ENCODE results near the gene GPC4. TPM values are rescaled to one million over a fixed set of nuclear protein-coding genes. Genes with fewer than 3 reads are reported as not detected.

The GPC4 gene
- polyA plus RNA-seq, 3 donors, result 0.03 to 0.59 (median 0.27) TPM

GRCh38 chrX:133374874-133375387 lies 40.4 kb downstream of the GPC4 start:
- no peak overlapping the region for H3K4me3 ChIP-seq (replicated peaks in 1 of 3; ENCODE audit: low read depth in 2 of 3, low read length in 3 of 3)
- intact Hi-C loops (cut with micrococcal nuclease), result no loop called here
- no CpG with 5 or more reads among the region's 2 CpGs for WGBS (ENCODE audit: insufficient coverage)
- H3K36me3 ChIP-seq (replicated peaks in 1 of 2; ENCODE audit: control insufficient read depth in 1 of 2, insufficient read depth in 2 of 2, low read length in 2 of 2), result no peaks in the 10 kb centered on the region
- H4K20me1 ChIP-seq (ENCODE audit: insufficient read depth, low read length), result no peaks in the 10 kb centered on the region
- H3K9me3 ChIP-seq (replicated peaks in 1 of 2; ENCODE audit: control insufficient read depth in 1 of 2, insufficient read depth in 1 of 2, low read length in 2 of 2), result no peaks in the 10 kb centered on the region
- no peak for DNase-seq
- H3K27ac Mint-ChIP-seq, result no peak overlapping the region
- TF ChIP-seq, protein P1, sequence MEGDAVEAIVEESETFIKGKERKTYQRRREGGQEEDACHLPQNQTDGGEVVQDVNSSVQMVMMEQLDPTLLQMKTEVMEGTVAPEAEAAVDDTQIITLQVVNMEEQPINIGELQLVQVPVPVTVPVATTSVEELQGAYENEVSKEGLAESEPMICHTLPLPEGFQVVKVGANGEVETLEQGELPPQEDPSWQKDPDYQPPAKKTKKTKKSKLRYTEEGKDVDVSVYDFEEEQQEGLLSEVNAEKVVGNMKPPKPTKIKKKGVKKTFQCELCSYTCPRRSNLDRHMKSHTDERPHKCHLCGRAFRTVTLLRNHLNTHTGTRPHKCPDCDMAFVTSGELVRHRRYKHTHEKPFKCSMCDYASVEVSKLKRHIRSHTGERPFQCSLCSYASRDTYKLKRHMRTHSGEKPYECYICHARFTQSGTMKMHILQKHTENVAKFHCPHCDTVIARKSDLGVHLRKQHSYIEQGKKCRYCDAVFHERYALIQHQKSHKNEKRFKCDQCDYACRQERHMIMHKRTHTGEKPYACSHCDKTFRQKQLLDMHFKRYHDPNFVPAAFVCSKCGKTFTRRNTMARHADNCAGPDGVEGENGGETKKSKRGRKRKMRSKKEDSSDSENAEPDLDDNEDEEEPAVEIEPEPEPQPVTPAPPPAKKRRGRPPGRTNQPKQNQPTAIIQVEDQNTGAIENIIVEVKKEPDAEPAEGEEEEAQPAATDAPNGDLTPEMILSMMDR (IDR thresholded peaks at IDR 0.05), result no peak
- no peaks in the 10 kb centered on the region for H3K79me2 ChIP-seq (ENCODE audit: insufficient read depth, low read length)
- H3K36me3 Mint-ChIP-seq, result no peaks in the 10 kb centered on the region
- H3K27me3 ChIP-seq (ENCODE audit: control insufficient read depth in 2 of 2, insufficient read depth in 2 of 2, low read length in 2 of 2), result no peaks in the 10 kb centered on the region
- H3K27me3 Mint-ChIP-seq (ENCODE audit: low read depth in 3 of 3), result peaks cover 0 to 5% (median 0%) of the 10 kb centered on the region in 3 donors
- no peak overlapping the region for H3K4me2 ChIP-seq (replicated peaks; ENCODE audit: extremely low read depth, low read length, poor library complexity, severe bottlenecking)
- no peaks in the 10 kb centered on the region for H3K4me1 ChIP-seq (ENCODE audit: control insufficient read depth in 1 of 2, insufficient read depth in 2 of 2, low read length in 2 of 2)
- no peak overlapping the region for H2AFZ ChIP-seq (ENCODE audit: insufficient read depth, low read depth, low read length, poor library complexity, severe bottlenecking)
- no peak overlapping the region for H3K9ac ChIP-seq (ENCODE audit: insufficient read depth, low read length, poor library complexity, severe bottlenecking)
- H3K4me1 Mint-ChIP-seq, result no peaks in the 10 kb centered on the region
- peaks cover 0 to 5% (median 0%) of the 10 kb centered on the region in 7 donors for H3K9me3 Mint-ChIP-seq
- H3K27ac ChIP-seq (ENCODE audit: low read depth in 1 of 2, low read length in 2 of 2), result no peak overlapping the region
- no peak overlapping the region for H3K4me3 Mint-ChIP-seq

GRCh38 chrX:133373386-133374079 lies 41.8 kb downstream of the GPC4 start:
- Mint-ChIP-seq H3K9me3 (peaks cover 0 to 3% (median 0%) of the 10 kb centered on the region in 7 donors), H3K36me3 (no peaks in the 10 kb centered on the region), H3K27ac (no peak overlapping the region), H3K4me1 (peaks cover 1% of the 10 kb centered on the region), H3K27me3 (ENCODE audit: low read depth in 3 of 3) (peaks cover 0 to 3% (median 0%) of the 10 kb centered on the region in 3 donors), H3K4me3 (no peak overlapping the region)
- Histone ChIP-seq H2AFZ (ENCODE audit: insufficient read depth, low read depth, low read length, poor library complexity, severe bottlenecking) (no peak overlapping the region), H3K27ac (ENCODE audit: low read depth in 1 of 2, low read length in 2 of 2) (no peak overlapping the region), H3K9ac (ENCODE audit: insufficient read depth, low read length, poor library complexity, severe bottlenecking) (no peak overlapping the region), H3K9me3 (replicated peaks in 1 of 2; ENCODE audit: control insufficient read depth in 1 of 2, insufficient read depth in 1 of 2, low read length in 2 of 2) (no peaks in the 10 kb centered on the region), H4K20me1 (ENCODE audit: insufficient read depth, low read length) (no peaks in the 10 kb centered on the region), H3K79me2 (ENCODE audit: insufficient read depth, low read length) (no peaks in the 10 kb centered on the region), H3K27me3 (ENCODE audit: control insufficient read depth in 2 of 2, insufficient read depth in 2 of 2, low read length in 2 of 2) (no peaks in the 10 kb centered on the region), H3K36me3 (replicated peaks in 1 of 2; ENCODE audit: control insufficient read depth in 1 of 2, insufficient read depth in 2 of 2, low read length in 2 of 2) (no peaks in the 10 kb centered on the region), H3K4me3 (replicated peaks in 1 of 3; ENCODE audit: low read depth in 2 of 3, low read length in 3 of 3) (no peak overlapping the region), H3K4me1 (ENCODE audit: control insufficient read depth in 1 of 2, insufficient read depth in 2 of 2, low read length in 2 of 2) (no peaks in the 10 kb centered on the region), H3K4me2 (replicated peaks; ENCODE audit: extremely low read depth, low read length, poor library complexity, severe bottlenecking) (no peak overlapping the region)
- intact Hi-C loops (cut with micrococcal nuclease), result no loop called here
- TF ChIP-seq, protein P1 (IDR thresholded peaks at IDR 0.05), result no peak
- DNase-seq, result peak in 1 of 3 donors; percentile 53
- WGBS (ENCODE audit: insufficient coverage), result no CpG with 5 or more reads among the region's 2 CpGs

Measured in CD14-positive monocyte (primary cell).